ENCODE measurements around the gene SRA1. TPM values are rescaled to one million over a fixed set of nuclear protein-coding genes. Genes with fewer than 3 reads are reported as not detected.

Gene SRA1
- total and polyA plus RNA-seq, 2 of the 13 experiments (the other 11 are each of a cell fraction or from before 2014, with no cell fraction given): 14.2 to 32.8 TPM

DNA sequence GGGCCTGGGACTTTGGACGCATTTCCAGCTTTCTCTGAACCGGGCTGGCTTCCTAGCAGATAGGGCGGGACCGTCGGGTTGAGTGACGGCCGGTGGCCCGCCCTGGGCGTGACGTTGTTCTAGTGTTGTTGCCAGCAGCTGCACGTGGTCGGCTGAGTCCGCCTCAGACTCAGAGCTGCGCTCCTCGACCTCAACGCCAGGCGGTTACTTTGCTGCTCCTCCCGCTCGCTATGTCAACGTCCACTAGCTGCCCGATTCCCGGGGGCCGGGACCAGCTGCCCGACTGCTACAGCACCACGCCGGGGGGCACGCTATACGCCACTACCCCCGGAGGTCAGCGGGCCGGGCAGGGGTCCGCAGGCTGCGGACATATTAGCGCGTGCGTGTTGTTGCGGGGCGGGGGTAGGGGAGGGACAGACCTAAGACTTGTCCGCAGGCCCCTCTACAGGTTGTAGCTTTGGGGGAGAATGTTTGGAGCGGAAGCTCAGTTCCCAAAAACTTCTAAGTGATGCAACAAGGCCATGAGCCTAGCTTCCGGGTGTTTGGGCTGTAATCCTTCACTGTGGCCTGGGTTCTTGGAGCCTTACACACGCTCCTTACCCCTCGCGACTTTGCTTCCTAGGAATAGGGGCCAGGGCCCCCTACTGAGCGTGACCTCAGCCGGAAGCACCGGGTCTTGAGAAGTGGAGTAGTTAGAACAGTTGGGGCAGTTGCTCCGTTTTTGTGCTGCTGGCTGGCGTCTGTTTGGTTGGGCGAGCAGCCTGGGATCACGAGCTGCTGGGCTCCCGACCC lies 9.6 kb downstream of the SRA1 start, which contains the start of gene EIF4EBP3 (continued):
- TF ChIP-seq, protein P1, sequence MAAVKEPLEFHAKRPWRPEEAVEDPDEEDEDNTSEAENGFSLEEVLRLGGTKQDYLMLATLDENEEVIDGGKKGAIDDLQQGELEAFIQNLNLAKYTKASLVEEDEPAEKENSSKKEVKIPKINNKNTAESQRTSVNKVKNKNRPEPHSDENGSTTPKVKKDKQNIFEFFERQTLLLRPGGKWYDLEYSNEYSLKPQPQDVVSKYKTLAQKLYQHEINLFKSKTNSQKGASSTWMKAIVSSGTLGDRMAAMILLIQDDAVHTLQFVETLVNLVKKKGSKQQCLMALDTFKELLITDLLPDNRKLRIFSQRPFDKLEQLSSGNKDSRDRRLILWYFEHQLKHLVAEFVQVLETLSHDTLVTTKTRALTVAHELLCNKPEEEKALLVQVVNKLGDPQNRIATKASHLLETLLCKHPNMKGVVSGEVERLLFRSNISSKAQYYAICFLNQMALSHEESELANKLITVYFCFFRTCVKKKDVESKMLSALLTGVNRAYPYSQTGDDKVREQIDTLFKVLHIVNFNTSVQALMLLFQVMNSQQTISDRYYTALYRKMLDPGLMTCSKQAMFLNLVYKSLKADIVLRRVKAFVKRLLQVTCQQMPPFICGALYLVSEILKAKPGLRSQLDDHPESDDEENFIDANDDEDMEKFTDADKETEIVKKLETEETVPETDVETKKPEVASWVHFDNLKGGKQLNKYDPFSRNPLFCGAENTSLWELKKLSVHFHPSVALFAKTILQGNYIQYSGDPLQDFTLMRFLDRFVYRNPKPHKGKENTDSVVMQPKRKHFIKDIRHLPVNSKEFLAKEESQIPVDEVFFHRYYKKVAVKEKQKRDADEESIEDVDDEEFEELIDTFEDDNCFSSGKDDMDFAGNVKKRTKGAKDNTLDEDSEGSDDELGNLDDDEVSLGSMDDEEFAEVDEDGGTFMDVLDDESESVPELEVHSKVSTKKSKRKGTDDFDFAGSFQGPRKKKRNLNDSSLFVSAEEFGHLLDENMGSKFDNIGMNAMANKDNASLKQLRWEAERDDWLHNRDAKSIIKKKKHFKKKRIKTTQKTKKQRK (IDR thresholded peaks at IDR 0.05; ENCODE audit: low read length): no peak
- peak; percentile 98 for TF ChIP-seq SP4 (CRISPR knock-in tag; IDR thresholded peaks at IDR 0.05)
- TF ChIP-seq ZNF207 (IDR thresholded peaks at IDR 0.05; ENCODE audit: borderline replicate concordance): no peak
- TF ChIP-seq, protein P2, sequence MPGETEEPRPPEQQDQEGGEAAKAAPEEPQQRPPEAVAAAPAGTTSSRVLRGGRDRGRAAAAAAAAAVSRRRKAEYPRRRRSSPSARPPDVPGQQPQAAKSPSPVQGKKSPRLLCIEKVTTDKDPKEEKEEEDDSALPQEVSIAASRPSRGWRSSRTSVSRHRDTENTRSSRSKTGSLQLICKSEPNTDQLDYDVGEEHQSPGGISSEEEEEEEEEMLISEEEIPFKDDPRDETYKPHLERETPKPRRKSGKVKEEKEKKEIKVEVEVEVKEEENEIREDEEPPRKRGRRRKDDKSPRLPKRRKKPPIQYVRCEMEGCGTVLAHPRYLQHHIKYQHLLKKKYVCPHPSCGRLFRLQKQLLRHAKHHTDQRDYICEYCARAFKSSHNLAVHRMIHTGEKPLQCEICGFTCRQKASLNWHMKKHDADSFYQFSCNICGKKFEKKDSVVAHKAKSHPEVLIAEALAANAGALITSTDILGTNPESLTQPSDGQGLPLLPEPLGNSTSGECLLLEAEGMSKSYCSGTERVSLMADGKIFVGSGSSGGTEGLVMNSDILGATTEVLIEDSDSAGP (CRISPR knock-in tag; IDR thresholded peaks at IDR 0.05; ENCODE audit: borderline replicate concordance): peak; percentile 79
- no peak for TF ChIP-seq GTF2F1 (IDR thresholded peaks at IDR 0.05; ENCODE audit: low read length)
- TF ChIP-seq NFYB (CRISPR knock-in tag; IDR thresholded peaks at IDR 0.05): peak; percentile 58
- TF ChIP-seq ZNF589 (CRISPR knock-in tag; conservative IDR thresholded peaks at IDR 0.05): 0 out of 2 replicates have a peak, but pooled peaks have one; percentile 40
- TF ChIP-seq, protein P3, sequence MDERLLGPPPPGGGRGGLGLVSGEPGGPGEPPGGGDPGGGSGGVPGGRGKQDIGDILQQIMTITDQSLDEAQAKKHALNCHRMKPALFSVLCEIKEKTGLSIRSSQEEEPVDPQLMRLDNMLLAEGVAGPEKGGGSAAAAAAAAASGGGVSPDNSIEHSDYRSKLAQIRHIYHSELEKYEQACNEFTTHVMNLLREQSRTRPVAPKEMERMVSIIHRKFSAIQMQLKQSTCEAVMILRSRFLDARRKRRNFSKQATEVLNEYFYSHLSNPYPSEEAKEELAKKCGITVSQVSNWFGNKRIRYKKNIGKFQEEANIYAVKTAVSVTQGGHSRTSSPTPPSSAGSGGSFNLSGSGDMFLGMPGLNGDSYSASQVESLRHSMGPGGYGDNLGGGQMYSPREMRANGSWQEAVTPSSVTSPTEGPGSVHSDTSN (CRISPR knock-in tag; IDR thresholded peaks at IDR 0.05): peak; percentile 94
- peak; percentile 62; the same call in 1 of the 2 replicates for TF ChIP-seq NFATC3 (CRISPR knock-in tag; IDR thresholded peaks at IDR 0.05)
- TF ChIP-seq MTF2 (CRISPR knock-in tag; IDR thresholded peaks at IDR 0.05; ENCODE audit: borderline replicate concordance): 0 out of 2 replicates have a peak, but pooled peaks have one; percentile 55
- TF ChIP-seq, protein P4, sequence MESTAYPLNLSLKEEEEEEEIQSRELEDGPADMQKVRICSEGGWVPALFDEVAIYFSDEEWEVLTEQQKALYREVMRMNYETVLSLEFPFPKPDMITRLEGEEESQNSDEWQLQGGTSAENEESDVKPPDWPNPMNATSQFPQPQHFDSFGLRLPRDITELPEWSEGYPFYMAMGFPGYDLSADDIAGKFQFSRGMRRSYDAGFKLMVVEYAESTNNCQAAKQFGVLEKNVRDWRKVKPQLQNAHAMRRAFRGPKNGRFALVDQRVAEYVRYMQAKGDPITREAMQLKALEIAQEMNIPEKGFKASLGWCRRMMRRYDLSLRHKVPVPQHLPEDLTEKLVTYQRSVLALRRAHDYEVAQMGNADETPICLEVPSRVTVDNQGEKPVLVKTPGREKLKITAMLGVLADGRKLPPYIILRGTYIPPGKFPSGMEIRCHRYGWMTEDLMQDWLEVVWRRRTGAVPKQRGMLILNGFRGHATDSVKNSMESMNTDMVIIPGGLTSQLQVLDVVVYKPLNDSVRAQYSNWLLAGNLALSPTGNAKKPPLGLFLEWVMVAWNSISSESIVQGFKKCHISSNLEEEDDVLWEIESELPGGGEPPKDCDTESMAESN (CRISPR knock-in tag; conservative IDR thresholded peaks at IDR 0.05): peak; percentile 61; the same call in 1 of the 2 replicates
- TF ChIP-seq, protein P5, sequence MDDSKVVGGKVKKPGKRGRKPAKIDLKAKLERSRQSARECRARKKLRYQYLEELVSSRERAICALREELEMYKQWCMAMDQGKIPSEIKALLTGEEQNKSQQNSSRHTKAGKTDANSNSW (CRISPR knock-in tag; IDR thresholded peaks at IDR 0.05; ENCODE audit: borderline replicate concordance): no peak
- no peak for TF ChIP-seq SRSF9 (IDR thresholded peaks at IDR 0.05; ENCODE audit: borderline replicate concordance, insufficient read depth, low read depth, low read length, poor library complexity, severe bottlenecking)
- peak; percentile 49; the same call in 1 of the 2 replicates for TF ChIP-seq FOSL2 (CRISPR knock-in tag; IDR thresholded peaks at IDR 0.05)
- TF ChIP-seq, protein P6, sequence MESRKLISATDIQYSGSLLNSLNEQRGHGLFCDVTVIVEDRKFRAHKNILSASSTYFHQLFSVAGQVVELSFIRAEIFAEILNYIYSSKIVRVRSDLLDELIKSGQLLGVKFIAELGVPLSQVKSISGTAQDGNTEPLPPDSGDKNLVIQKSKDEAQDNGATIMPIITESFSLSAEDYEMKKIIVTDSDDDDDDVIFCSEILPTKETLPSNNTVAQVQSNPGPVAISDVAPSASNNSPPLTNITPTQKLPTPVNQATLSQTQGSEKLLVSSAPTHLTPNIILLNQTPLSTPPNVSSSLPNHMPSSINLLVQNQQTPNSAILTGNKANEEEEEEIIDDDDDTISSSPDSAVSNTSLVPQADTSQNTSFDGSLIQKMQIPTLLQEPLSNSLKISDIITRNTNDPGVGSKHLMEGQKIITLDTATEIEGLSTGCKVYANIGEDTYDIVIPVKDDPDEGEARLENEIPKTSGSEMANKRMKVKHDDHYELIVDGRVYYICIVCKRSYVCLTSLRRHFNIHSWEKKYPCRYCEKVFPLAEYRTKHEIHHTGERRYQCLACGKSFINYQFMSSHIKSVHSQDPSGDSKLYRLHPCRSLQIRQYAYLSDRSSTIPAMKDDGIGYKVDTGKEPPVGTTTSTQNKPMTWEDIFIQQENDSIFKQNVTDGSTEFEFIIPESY (CRISPR knock-in tag; IDR thresholded peaks at IDR 0.05): peak; percentile 13; the same call in 1 of the 2 replicates

Measured in HepG2 (cell line).